WTC11 (cell line): Measurements from ENCODE around the gene SOX9. TPM values are rescaled to one million over a fixed set of nuclear protein-coding genes. Genes with fewer than 3 reads are reported as not detected.

Experiments
- ATAC-seq: fragments of 200-7000 bp; cut with Tn5 transposase; 2 replicates; pipeline ENCODE4 v1.10.0; 2021; ENCODE audit warnings: mild to moderate bottlenecking, moderate library complexity
- CTCF ChIA-PET: fragments of 300-600 bp; sonication (Branson Sonifier 250); formaldehyde crosslinking; loops from one replicate; lab custom pipeline; 2021; ENCODE audit warnings: antibody characterized with exemption; lab: Charles Lee
- POLR2A ChIA-PET: fragments of 350-600 bp; sonication (Branson Sonifier 250); formaldehyde crosslinking; loops from one replicate; lab custom pipeline; 2021; ENCODE audit warnings: antibody characterized with exemption; lab: Charles Lee
- DNase-seq: peaks from one replicate; pipeline ENCODE4 v3.0.0; 2021; ENCODE audit warnings: low spot score
- H3K27ac Mint-ChIP-seq: 2 replicates; pipeline ENCODE4 v1.8.0; 2021; ENCODE audit warnings: mixed read lengths
- H3K27me3 Mint-ChIP-seq: 2 replicates; pipeline ENCODE4 v1.8.0; 2021; ENCODE audit warnings: low read depth, mild to moderate bottlenecking, moderate library complexity, mixed read lengths
- H3K36me3 Mint-ChIP-seq: 2 replicates; pipeline ENCODE4 v1.8.0; 2021; ENCODE audit warnings: mixed read lengths
- H3K4me1 Mint-ChIP-seq: 2 replicates; pipeline ENCODE4 v1.8.0; 2022; ENCODE audit warnings: mixed read lengths
- H3K4me3 Mint-ChIP-seq: 2 replicates; pipeline ENCODE4 v1.8.0; 2021; ENCODE audit warnings: mild to moderate bottlenecking, moderate library complexity, mixed read lengths
- H3K9me3 Mint-ChIP-seq: 2 replicates; pipeline ENCODE4 v1.8.0; 2021; ENCODE audit warnings: mixed read lengths
- EMX1 ChIP-seq: fragments of 250-450 bp; sonication (Bioruptor Pico); IDR thresholded peaks from 2 replicates; pipeline ENCODE4 v1.8.0; 2021; ENCODE audit warnings: mild to moderate bottlenecking
- GTF2I ChIP-seq: fragments of 250-450 bp; sonication (Bioruptor Pico); conservative IDR thresholded peaks from 2 replicates; pipeline ENCODE4 v1.4.0; 2021; ENCODE audit warnings: mild to moderate bottlenecking
- IRF2 ChIP-seq: sonication (generic); formaldehyde crosslinking; IDR thresholded peaks from 2 replicates; pipeline ENCODE4 v1.8.0; 2022; ENCODE audit warnings: low read depth, missing genetic modification reagents, borderline replicate concordance
- NFE2L1 ChIP-seq: sonication (generic); formaldehyde crosslinking; IDR thresholded peaks from 2 replicates; pipeline ENCODE4 v1.8.1; 2023; ENCODE audit warnings: missing genetic modification reagents
- RELA ChIP-seq: sonication (generic); formaldehyde crosslinking; IDR thresholded peaks from 2 replicates; pipeline ENCODE4 v1.8.1; 2022; ENCODE audit warnings: missing genetic modification reagents, mild to moderate bottlenecking, borderline replicate concordance
- SP1 ChIP-seq: sonication (generic); formaldehyde crosslinking; conservative IDR thresholded peaks from 2 replicates; pipeline ENCODE4 v1.8.1; 2022; ENCODE audit warnings: missing genetic modification reagents
- TP53 ChIP-seq: sonication (generic); formaldehyde crosslinking; IDR thresholded peaks from 2 replicates; pipeline ENCODE4 v1.8.1; 2023; ENCODE audit warnings: mild to moderate bottlenecking, missing genetic modification reagents
- ZBTB21 ChIP-seq: sonication (generic); formaldehyde crosslinking; IDR thresholded peaks from 2 replicates; pipeline ENCODE4 v1.8.1; 2023; ENCODE audit warnings: mild to moderate bottlenecking, missing genetic modification reagents, borderline replicate concordance
- ZNF396 ChIP-seq: fragments of 250-450 bp; sonication (Bioruptor Pico); IDR thresholded peaks from 2 replicates; pipeline ENCODE4 v1.8.0; 2021; ENCODE audit warnings: mild to moderate bottlenecking, moderate library complexity, borderline replicate concordance
- total RNA-seq: library from RNA; stranded (reverse); gene quantifications from 3 replicates; pipeline ENCODE4 v1.2.3, GENCODE V29; 2021
- TF ChIP-seq, protein P1 (sequence below): fragments of 250-450 bp; sonication (Bioruptor Pico); IDR thresholded peaks from 2 replicates; pipeline ENCODE4 v2.1.2; 2022; ENCODE audit warnings: mild to moderate bottlenecking, moderate library complexity
- TF ChIP-seq, protein P2 (sequence below): sonication (generic); formaldehyde crosslinking; conservative IDR thresholded peaks from 2 replicates; pipeline ENCODE4 v1.8.1; 2023; ENCODE audit warnings: mild to moderate bottlenecking, low read depth, missing genetic modification reagents, moderate library complexity
- TF ChIP-seq, protein P3 (sequence below): sonication (generic); formaldehyde crosslinking; IDR thresholded peaks from 2 replicates; pipeline ENCODE4 v1.8.0; 2022; ENCODE audit warnings: mild to moderate bottlenecking, missing genetic modification reagents
- TF ChIP-seq, protein P4 (sequence below): sonication (generic); formaldehyde crosslinking; IDR thresholded peaks from 2 replicates; pipeline ENCODE4 v1.8.1; 2023; ENCODE audit warnings: mild to moderate bottlenecking, missing genetic modification reagents
- TF ChIP-seq, protein P5 (sequence below): sonication (generic); formaldehyde crosslinking; IDR thresholded peaks from 2 replicates; pipeline ENCODE4 v1.8.0; 2022; ENCODE audit warnings: mild to moderate bottlenecking, missing genetic modification reagents
- TF ChIP-seq, protein P6 (sequence below): sonication (generic); formaldehyde crosslinking; IDR thresholded peaks from 2 replicates; pipeline ENCODE4 v1.8.1; 2023; ENCODE audit warnings: mild to moderate bottlenecking, missing genetic modification reagents, borderline replicate concordance

SOX9 gene
- total RNA-seq, 1 experiment from 2014 or later, result 8.1 TPM

DNA sequence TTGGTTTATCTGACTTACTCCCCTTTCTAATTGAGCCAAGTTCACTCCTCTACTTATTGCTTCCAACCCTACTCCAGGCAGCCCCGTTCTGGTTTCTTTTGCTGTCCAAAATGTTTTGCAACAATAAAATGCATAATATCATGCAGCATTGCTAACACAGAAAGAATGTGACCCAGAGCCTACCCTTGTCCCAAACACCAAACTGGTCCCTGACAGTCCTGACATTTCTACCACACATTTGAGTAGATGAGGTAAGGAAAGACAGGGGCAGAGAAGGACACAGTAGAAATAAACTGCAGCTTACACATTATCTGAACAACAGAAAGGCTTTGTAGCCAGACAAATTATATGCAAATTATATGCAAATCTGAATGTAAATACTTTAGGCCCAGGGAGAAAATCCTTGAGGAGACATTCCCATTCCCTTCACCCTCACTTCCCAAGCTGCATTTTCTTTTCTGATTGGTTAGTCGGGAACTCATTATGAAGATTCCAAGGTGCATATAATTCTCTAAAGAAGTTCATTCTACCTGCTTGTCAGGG is 31.6 kb downstream of the SOX9 start:
- Mint-ChIP-seq H3K9me3 (no peaks in the 10 kb centered on the region), H3K4me3 (no peak overlapping the region), H3K27me3 (peaks cover 5% of the 10 kb centered on the region; the same call in 1 of the 2 replicates), H3K4me1 (peaks cover 52% of the 10 kb centered on the region), H3K27ac (peak overlapping the region; percentile 100), H3K36me3 (peaks cover 2% of the 10 kb centered on the region; the same call in 1 of the 2 replicates)
- ATAC-seq (no peak), DNase-seq (no peak)
- POLR2A ChIA-PET, result interaction anchor here (0.7 to 1.7 kb wide), 2 partner anchors 31 to 938 kb away, joined by 3 to 9 read pairs; partner anchors contain the start of gene SOX9
- no peak for TF ChIP-seq ZBTB21 (CRISPR knock-in tag)
- no peak for TF ChIP-seq NFE2L1 (CRISPR knock-in tag)
- no peak for TF ChIP-seq GTF2I
- no peak for TF ChIP-seq SP1 (CRISPR knock-in tag)
- TF ChIP-seq, protein P1, sequence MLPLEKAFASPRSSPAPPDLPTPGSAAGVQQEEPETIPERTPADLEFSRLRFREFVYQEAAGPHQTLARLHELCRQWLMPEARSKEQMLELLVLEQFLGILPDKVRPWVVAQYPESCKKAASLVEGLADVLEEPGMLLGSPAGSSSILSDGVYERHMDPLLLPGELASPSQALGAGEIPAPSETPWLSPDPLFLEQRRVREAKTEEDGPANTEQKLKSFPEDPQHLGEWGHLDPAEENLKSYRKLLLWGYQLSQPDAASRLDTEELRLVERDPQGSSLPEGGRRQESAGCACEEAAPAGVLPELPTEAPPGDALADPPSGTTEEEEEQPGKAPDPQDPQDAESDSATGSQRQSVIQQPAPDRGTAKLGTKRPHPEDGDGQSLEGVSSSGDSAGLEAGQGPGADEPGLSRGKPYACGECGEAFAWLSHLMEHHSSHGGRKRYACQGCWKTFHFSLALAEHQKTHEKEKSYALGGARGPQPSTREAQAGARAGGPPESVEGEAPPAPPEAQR, result no peak
- no peak for TF ChIP-seq RELA (CRISPR knock-in tag)
- TF ChIP-seq, protein P2, sequence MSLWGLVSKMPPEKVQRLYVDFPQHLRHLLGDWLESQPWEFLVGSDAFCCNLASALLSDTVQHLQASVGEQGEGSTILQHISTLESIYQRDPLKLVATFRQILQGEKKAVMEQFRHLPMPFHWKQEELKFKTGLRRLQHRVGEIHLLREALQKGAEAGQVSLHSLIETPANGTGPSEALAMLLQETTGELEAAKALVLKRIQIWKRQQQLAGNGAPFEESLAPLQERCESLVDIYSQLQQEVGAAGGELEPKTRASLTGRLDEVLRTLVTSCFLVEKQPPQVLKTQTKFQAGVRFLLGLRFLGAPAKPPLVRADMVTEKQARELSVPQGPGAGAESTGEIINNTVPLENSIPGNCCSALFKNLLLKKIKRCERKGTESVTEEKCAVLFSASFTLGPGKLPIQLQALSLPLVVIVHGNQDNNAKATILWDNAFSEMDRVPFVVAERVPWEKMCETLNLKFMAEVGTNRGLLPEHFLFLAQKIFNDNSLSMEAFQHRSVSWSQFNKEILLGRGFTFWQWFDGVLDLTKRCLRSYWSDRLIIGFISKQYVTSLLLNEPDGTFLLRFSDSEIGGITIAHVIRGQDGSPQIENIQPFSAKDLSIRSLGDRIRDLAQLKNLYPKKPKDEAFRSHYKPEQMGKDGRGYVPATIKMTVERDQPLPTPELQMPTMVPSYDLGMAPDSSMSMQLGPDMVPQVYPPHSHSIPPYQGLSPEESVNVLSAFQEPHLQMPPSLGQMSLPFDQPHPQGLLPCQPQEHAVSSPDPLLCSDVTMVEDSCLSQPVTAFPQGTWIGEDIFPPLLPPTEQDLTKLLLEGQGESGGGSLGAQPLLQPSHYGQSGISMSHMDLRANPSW (CRISPR knock-in tag), result no peak
- TF ChIP-seq IRF2 (CRISPR knock-in tag), result no peak
- TF ChIP-seq, protein P3, sequence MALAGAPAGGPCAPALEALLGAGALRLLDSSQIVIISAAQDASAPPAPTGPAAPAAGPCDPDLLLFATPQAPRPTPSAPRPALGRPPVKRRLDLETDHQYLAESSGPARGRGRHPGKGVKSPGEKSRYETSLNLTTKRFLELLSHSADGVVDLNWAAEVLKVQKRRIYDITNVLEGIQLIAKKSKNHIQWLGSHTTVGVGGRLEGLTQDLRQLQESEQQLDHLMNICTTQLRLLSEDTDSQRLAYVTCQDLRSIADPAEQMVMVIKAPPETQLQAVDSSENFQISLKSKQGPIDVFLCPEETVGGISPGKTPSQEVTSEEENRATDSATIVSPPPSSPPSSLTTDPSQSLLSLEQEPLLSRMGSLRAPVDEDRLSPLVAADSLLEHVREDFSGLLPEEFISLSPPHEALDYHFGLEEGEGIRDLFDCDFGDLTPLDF, result no peak
- no peak for TF ChIP-seq ZNF396 (CRISPR knock-in tag)
- TF ChIP-seq TP53 (CRISPR knock-in tag), result no peak
- TF ChIP-seq, protein P4, sequence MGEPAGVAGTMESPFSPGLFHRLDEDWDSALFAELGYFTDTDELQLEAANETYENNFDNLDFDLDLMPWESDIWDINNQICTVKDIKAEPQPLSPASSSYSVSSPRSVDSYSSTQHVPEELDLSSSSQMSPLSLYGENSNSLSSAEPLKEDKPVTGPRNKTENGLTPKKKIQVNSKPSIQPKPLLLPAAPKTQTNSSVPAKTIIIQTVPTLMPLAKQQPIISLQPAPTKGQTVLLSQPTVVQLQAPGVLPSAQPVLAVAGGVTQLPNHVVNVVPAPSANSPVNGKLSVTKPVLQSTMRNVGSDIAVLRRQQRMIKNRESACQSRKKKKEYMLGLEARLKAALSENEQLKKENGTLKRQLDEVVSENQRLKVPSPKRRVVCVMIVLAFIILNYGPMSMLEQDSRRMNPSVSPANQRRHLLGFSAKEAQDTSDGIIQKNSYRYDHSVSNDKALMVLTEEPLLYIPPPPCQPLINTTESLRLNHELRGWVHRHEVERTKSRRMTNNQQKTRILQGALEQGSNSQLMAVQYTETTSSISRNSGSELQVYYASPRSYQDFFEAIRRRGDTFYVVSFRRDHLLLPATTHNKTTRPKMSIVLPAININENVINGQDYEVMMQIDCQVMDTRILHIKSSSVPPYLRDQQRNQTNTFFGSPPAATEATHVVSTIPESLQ (CRISPR knock-in tag), result no peak
- no peak for TF ChIP-seq EMX1 (CRISPR knock-in tag)
- TF ChIP-seq, protein P5, sequence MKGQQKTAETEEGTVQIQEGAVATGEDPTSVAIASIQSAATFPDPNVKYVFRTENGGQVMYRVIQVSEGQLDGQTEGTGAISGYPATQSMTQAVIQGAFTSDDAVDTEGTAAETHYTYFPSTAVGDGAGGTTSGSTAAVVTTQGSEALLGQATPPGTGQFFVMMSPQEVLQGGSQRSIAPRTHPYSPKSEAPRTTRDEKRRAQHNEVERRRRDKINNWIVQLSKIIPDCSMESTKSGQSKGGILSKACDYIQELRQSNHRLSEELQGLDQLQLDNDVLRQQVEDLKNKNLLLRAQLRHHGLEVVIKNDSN, result no peak
- CTCF ChIA-PET, result interaction anchor here (0.6 to 1.5 kb wide), 6 partner anchors 13 to 279 kb away, joined by 3 to 5 read pairs (median 3); no protein-coding TSS in a partner anchor

DNA sequence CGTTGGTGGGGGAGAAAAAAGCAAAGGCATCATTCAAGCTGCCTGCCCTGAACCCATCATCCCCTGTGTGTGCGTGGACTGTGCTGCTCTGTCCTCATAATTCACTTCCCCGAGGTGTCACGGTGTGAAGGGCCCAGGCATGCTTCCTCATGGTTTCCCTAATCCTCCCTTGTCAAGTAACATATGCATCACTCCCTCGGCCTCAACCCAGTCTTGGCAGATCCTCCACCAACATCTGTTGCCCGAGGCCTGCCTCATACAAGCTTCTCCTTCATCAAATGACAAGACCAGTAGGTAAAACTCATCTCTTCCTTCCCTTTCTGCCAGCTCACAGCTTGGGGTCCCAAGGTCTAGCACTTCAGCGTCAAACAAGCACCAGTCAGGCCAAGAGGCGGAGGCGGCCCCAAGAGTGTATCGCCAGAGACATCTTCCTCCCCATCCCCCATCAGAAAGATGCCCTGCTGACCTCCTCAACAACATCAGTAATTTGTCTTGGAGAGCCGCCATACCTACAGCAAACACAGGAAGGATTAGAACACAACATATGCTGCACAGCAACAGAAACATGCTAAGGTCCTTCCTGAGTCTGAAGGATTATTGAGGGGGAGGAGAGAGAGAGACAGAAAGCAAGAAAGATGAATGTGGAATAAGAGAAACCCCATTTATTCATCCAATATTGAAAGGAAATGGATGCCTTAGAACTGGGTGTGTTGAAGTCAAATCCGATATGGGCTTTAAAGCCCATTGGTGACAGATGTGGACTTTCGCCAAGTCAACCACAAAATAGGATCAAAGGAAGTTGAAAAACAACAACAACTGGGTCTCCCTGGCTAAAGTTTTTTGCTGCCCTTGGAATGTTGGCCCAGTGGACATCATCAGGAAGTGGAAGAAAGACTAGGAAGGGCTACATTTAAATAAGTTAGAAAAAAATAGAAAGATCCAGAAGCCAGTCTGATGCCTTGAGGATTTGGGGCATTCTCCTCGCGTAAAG is 38.4 kb downstream of the SOX9 start:
- Mint-ChIP-seq H3K4me1 (peaks cover 11% of the 10 kb centered on the region), H3K27ac (no peak overlapping the region), H3K4me3 (no peak overlapping the region), H3K9me3 (peaks cover 26% of the 10 kb centered on the region), H3K27me3 (no peaks in the 10 kb centered on the region), H3K36me3 (peaks cover 4% of the 10 kb centered on the region; the same call in 1 of the 2 replicates)
- POLR2A ChIA-PET, result no interaction called here
- ATAC-seq (no peak), DNase-seq (no peak)
- CTCF ChIA-PET, result no interaction called here
- TF ChIP-seq SP1 (CRISPR knock-in tag), result no peak
- TF ChIP-seq, protein P6, sequence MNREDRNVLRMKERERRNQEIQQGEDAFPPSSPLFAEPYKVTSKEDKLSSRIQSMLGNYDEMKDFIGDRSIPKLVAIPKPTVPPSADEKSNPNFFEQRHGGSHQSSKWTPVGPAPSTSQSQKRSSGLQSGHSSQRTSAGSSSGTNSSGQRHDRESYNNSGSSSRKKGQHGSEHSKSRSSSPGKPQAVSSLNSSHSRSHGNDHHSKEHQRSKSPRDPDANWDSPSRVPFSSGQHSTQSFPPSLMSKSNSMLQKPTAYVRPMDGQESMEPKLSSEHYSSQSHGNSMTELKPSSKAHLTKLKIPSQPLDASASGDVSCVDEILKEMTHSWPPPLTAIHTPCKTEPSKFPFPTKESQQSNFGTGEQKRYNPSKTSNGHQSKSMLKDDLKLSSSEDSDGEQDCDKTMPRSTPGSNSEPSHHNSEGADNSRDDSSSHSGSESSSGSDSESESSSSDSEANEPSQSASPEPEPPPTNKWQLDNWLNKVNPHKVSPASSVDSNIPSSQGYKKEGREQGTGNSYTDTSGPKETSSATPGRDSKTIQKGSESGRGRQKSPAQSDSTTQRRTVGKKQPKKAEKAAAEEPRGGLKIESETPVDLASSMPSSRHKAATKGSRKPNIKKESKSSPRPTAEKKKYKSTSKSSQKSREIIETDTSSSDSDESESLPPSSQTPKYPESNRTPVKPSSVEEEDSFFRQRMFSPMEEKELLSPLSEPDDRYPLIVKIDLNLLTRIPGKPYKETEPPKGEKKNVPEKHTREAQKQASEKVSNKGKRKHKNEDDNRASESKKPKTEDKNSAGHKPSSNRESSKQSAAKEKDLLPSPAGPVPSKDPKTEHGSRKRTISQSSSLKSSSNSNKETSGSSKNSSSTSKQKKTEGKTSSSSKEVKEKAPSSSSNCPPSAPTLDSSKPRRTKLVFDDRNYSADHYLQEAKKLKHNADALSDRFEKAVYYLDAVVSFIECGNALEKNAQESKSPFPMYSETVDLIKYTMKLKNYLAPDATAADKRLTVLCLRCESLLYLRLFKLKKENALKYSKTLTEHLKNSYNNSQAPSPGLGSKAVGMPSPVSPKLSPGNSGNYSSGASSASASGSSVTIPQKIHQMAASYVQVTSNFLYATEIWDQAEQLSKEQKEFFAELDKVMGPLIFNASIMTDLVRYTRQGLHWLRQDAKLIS (CRISPR knock-in tag), result no peak
- no peak for TF ChIP-seq TP53 (CRISPR knock-in tag)
- no peak for TF ChIP-seq NFE2L1 (CRISPR knock-in tag)
